Heart left ventricle (tissue), 16 donors: ENCODE measurements around the gene RMND5A. TPM values are rescaled to one million over a fixed set of nuclear protein-coding genes. Genes with fewer than 3 reads are reported as not detected.
A peak's percentile ranks its signal among the peaks of the same experiment; 100 is the strongest.

ENCODE experiments used
- ATAC-seq, 4 donors: fragments of 200-7000 bp; cut with Tn5 transposase; one replicate each; pipeline ENCODE4 v1.9.1; 2020 to 2022; ENCODE audit warnings: moderate library complexity in 4 of 4, mild to moderate bottlenecking in 3 of 4, moderate number of reproducible peaks in 1 of 4
- DNase-seq, 5 donors: peaks; one replicate each; pipeline ENCODE4 v3.0.0-alpha.2; 2020
- H3K27ac ChIP-seq, 12 donors: fragments of 200-600 bp; sonication (generic) in 4 of 12; one replicate each; pipeline versions ENCODE4 v1.5.0 to v1.8.0; 2016 to 2022; ENCODE audit warnings: mild to moderate bottlenecking in 2 of 12
- H3K27me3 ChIP-seq, 9 donors: fragments of 200-600 bp; sonication (generic) in 2 of 9; one replicate each; pipeline versions ENCODE4 v1.5.1 to v1.8.0; 2016 to 2022; ENCODE audit warnings: mild to moderate bottlenecking in 3 of 9
- H3K36me3 ChIP-seq, 9 donors: fragments of 200-600 bp; sonication (generic) in 2 of 9; one replicate each; pipeline versions ENCODE4 v1.5.0 to v1.8.0; 2018 to 2022; ENCODE audit warnings: mild to moderate bottlenecking in 2 of 9
- H3K4me1 ChIP-seq, 12 donors: fragments of 200-600 bp; sonication (generic) in 4 of 12; one replicate each; pipeline versions ENCODE4 v1.5.0 to v1.8.0; 2016 to 2022; ENCODE audit warnings: mild to moderate bottlenecking in 3 of 12
- H3K4me3 ChIP-seq, 12 donors: fragments of 200-600 bp; sonication (generic) in 4 of 12; one replicate each; pipeline versions ENCODE4 v1.5.0 to v1.8.0; 2017 to 2022; ENCODE audit warnings: mild to moderate bottlenecking in 9 of 12, moderate library complexity in 4 of 12
- H3K9me3 ChIP-seq, 12 donors: fragments of 200-600 bp; sonication (generic) in 4 of 12; one replicate each; pipeline versions ENCODE4 v1.5.0 to v1.8.0; 2016 to 2022; ENCODE audit warnings: mild to moderate bottlenecking in 1 of 12
- CTCF ChIP-seq, 12 donors: fragments of 200-600 bp; sonication (generic) in 4 of 12; IDR thresholded peaks; one replicate each; pipeline versions ENCODE4 v1.5.0 to v1.8.0; 2018 to 2022; ENCODE audit warnings: antibody characterized with exemption in 12 of 12, mild to moderate bottlenecking in 5 of 12
- POLR2A ChIP-seq, 2 donors: fragments of 450-650 bp; IDR thresholded peaks; one replicate each; pipeline ENCODE4 v1.6.1; 2017; ENCODE audit warnings: antibody characterized with exemption in 2 of 2, mild to moderate bottlenecking in 2 of 2, moderate library complexity in 2 of 2
- WGBS, 4 donors: extraction: QIAGEN DNeasy Blood & Tissue Kit in 2 of 4; methylation state at CpG; one replicate each; pipeline versions ENCODE4 v1.1.5 to v1.1.7; 2013 to 2018; 5-methylcytosine and 5-hydroxymethylcytosine counted together
- intact Hi-C, 10 donors: fragments of 100-400 bp; cut with DNase I; formaldehyde crosslinking; loops; one replicate each; pipeline versions ENCODE4 v1.11.1 to v1.14.2; 2022
- polyA plus RNA-seq, 2 donors: library from polyadenylated mRNA; stranded (reverse); fragments of 200-250 nt; gene quantifications; one replicate each; pipeline ENCODE4 v1.2.3, GENCODE V29; 2013
- total RNA-seq, 9 donors: library from RNA; depleted of rRNA in 2 of 9; stranded (reverse); fragments of >200 nt in 2 of 9; fragmentation: NEBNext Ultra II Directional in 3 of 9; extraction: Animal tissue kit (Norgen Biotek cat#: 25700) in 3 of 9; gene quantifications; one replicate each; pipeline versions ENCODE4 v1.1.0 to v1.2.4, GENCODE V29; 2016 to 2023
- donor health status: ischemic (EF 13 %, LVEDD 7.1; RV severe dilation, severe dysfunction).
- donor health status: healthy with polysubstance abuse.
- donor health status: DM: no; HTN: yes; CAD: no.
- donor health status: DM: no; HTN: no; CAD: no.
- donor health status: ischemic (EF 25% LVEDD 6.9; RV normal size, moderate dysfunction).
- donor health status: ischemic (EF 25% LVEDD 5.7; RV mildly dilated, moderate dysfunction).
- donor health status: healthy.
- donor health status: DM: yes; HTN: yes; CAD: no.
- donor health status: ischemic (EF 35%, LVEDD 5.7; RV mildly dilated, moderate dysfunction).
- donor health status: nonischemic (EF 11% LVEDD 7.7; RV severe dilation, severe dysfunction).
- donor health status: DM: yes; HTN: yes; CAD: no.
- donor health status: PGD.
- donor health status: ischemic (EF 29% LVEDD 5.4; RV normal size, mild dysfunction).
- donor health status: nonischemic (EF 23%, LVEDD 6.1; RV moderate dilation, normal function).

The RMND5A gene
- total and polyA plus RNA-seq, 11 donors, result 29.9 to 148 (median 90.7) TPM

GRCh38 chr2:86793752-86794151 lies 73.7 kb downstream of the RMND5A start:
- H3K27ac ChIP-seq, result peak overlapping the region in 1 of 12 donors; percentile 55
- peaks cover 16 to 64% (median 49%) of the 10 kb centered on the region in 9 donors for H3K27me3 ChIP-seq
- WGBS, 4 donors, result 80 to 92% (median 88%) methylated on average over 4 of the region's 4 CpGs
- no peak for ATAC-seq
- peaks cover 0 to 28% (median 12%) of the 10 kb centered on the region in 12 donors for H3K9me3 ChIP-seq
- H3K4me1 ChIP-seq, result peaks cover 0 to 30% (median 22%) of the 10 kb centered on the region in 12 donors
- no peak for DNase-seq
- H3K4me3 ChIP-seq, result no peak overlapping the region
- TF ChIP-seq POLR2A (IDR thresholded peaks at IDR 0.05) (no peak), CTCF (IDR thresholded peaks at IDR 0.05) (no peak)
- H3K36me3 ChIP-seq, result no peaks in the 10 kb centered on the region
- intact Hi-C loops, result no loop called here

- Histone ChIP-seq H3K4me3 (no peak overlapping the region), H3K4me1 (peaks cover 0 to 19% (median 13%) of the 10 kb centered on the region in 12 donors), H3K36me3 (no peaks in the 10 kb centered on the region), H3K27me3 (peaks cover 9 to 53% (median 38%) of the 10 kb centered on the region in 9 donors), H3K9me3 (peaks cover 0 to 28% (median 12%) of the 10 kb centered on the region in 12 donors), H3K27ac (no peak overlapping the region)
- no peak for DNase-seq
- no peak for ATAC-seq
- TF ChIP-seq CTCF (IDR thresholded peaks at IDR 0.05) (no peak), POLR2A (IDR thresholded peaks at IDR 0.05) (no peak)
- WGBS, 4 donors, result 71 to 83% (median 82%) methylated on average over 2 of the region's 2 CpGs
- intact Hi-C loops, result no loop called here
These were observed 74.8 kb downstream of the RMND5A start for GRCh38 chr2:86794861-86795260.

GRCh38 chr2:86800856-86801567 lies 80.9 kb downstream of the RMND5A start:
- intact Hi-C loops, result no loop called here
- no peaks in the 10 kb centered on the region for H3K36me3 ChIP-seq
- DNase-seq, result no peak
- no peaks in the 10 kb centered on the region for H3K4me1 ChIP-seq
- no peak for TF ChIP-seq CTCF (IDR thresholded peaks at IDR 0.05)
- TF ChIP-seq POLR2A (IDR thresholded peaks at IDR 0.05), result no peak
- peaks cover 0 to 5% (median 0%) of the 10 kb centered on the region in 9 donors for H3K27me3 ChIP-seq
- H3K9me3 ChIP-seq, result peaks cover 0 to 19% (median 11%) of the 10 kb centered on the region in 12 donors
- H3K27ac ChIP-seq, result no peak overlapping the region
- WGBS, 4 donors, result 79 to 87% (median 85%) methylated on average over 2 of the region's 2 CpGs
- no peak overlapping the region for H3K4me3 ChIP-seq
- ATAC-seq, result no peak

- no peaks in the 10 kb centered on the region for H3K36me3 ChIP-seq
- ATAC-seq, result no peak
- 83 to 87% (median 84%) methylated on average over 21 of the region's 21 CpGs for WGBS, 4 donors
- no peak for DNase-seq
- peak overlapping the region in 1 of 12 donors; percentile 2 for H3K4me3 ChIP-seq
- no peaks in the 10 kb centered on the region for H3K9me3 ChIP-seq
- peaks cover 0 to 43% (median 25%) of the 10 kb centered on the region in 9 donors for H3K27me3 ChIP-seq
- peaks cover 0 to 26% (median 19%) of the 10 kb centered on the region in 12 donors for H3K4me1 ChIP-seq
- intact Hi-C loops, result no loop called here
- no peak for TF ChIP-seq POLR2A (IDR thresholded peaks at IDR 0.05)
- TF ChIP-seq CTCF (IDR thresholded peaks at IDR 0.05), result no peak
- peak overlapping the region in 1 of 12 donors; percentile 18 for H3K27ac ChIP-seq
These were observed 86.2 kb downstream of the RMND5A start for GRCh38 chr2:86806059-86806857.
